HG03558 (cell line): Measurements from ENCODE around the gene GNG2.

Experiments
- ATAC-seq: cut with Tn5 transposase; IDR thresholded peaks from one replicate; pipeline ENCODE4 v1.9.1; 2021; ENCODE audit warnings: moderate number of reproducible peaks; ENCODE audit not compliant: unreplicated experiment; ENCODE audit errors: extremely low read depth

GNG2 gene

GRCh38 chr14:51938137-51938536 is 77.7 kb downstream of the GNG2 start:
- no peak for ATAC-seq

DNA sequence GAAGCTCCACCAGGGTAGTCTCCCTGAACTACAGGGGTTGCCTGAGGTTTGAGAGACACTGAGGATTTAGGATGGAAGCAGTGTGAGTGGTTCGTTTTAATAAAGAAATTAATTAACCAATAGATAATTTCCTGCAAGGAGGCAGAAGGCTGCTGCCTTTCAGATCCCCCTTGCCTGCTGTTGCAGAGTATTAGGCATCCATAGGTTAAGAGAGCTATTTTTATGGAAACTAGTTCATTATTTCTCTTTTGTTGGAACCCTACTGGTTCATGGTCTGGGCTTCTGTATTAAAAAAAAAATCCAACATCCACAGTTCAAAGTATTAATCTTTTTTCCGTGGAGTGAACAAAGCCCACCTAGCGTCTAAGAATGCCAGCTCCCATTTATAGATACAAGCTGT is 78.4 kb downstream of the GNG2 start:
- no peak for ATAC-seq

DNA sequence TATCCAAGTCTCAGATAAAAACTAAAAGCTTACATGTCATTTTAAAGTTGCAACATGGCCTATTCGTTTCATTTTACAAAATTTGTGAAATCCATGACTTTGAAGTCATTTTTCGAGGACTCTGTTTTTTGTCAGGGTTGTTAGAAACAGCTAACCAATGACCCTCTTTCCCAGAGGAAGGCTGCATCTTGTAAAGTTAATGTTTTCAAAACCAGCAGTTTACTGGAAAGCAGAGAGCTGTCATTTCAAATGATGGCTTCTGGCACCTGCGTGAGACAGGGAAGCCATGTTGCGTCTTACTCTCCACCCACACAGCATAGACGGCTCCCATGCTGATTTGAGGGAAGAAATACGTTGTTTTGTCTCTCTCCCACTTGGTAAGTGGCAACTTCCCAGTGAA is 78.8 kb downstream of the GNG2 start:
- no peak for ATAC-seq

- no peak for ATAC-seq
Observed at GRCh38 chr14:51939755-51940301, 79.4 kb downstream of the GNG2 start.

GRCh38 chr14:51942971-51943370 is 82.6 kb downstream of the GNG2 start:
- ATAC-seq = no peak

DNA sequence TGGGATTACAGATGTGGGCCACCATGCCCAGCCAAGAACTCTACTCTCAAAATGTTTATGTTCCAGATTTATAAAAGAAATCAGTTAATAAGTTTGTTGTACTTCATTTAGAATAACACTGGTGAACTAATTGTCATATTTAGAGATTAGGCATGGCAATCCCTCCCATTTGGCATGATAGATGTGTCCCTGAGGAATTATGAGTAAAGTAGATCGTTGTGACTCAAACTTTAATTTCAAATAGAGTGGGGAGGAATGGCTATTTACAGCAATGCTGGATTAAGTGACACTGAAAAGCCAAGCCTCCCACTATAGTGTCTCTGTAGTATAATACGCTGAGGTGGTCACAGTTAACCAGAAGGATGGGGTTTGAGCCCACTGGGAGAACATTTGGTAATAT is 89.6 kb downstream of the GNG2 start:
- no peak for ATAC-seq

DNA sequence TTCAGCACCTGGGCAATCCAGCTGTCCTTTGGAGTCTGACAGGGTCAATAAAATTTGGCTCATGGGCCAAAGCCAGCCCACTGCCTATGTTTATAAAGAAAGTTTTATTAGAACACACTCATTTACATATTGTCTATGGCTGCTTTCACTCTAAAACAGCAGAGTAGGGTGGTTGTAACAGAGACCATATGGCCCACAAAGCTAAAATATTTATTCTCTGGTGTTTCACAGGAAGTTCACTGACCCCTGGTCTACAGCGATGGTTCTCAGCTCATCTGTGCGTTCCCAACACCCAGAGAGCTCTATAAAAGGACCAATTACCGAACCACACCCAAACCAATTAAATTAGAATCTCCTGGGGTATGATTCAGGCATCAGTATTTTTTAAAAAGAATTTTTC is 91.2 kb downstream of the GNG2 start:
- no peak for ATAC-seq

GRCh38 chr14:51954031-51954430 is 93.6 kb downstream of the GNG2 start:
- ATAC-seq = no peak

DNA sequence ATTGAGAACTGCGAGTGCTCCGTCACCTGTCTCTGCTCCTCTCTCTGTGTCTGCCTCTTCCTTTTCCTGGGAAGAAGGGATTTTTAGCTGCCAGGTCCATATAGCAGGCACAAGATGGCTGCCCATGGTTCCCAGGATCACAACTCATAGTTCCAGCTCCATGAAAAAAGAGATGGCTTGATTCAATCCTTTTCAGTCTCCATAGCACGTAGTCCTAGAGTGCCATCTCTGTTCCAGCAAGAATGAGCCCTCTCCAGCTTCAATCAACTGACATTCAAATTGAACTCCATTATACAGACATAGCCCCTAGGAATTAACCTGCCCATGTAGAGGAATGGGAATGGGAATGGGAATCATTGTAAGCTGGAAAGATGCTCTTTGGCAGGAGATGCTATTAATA is 94.2 kb downstream of the GNG2 start:
- ATAC-seq = no peak

DNA sequence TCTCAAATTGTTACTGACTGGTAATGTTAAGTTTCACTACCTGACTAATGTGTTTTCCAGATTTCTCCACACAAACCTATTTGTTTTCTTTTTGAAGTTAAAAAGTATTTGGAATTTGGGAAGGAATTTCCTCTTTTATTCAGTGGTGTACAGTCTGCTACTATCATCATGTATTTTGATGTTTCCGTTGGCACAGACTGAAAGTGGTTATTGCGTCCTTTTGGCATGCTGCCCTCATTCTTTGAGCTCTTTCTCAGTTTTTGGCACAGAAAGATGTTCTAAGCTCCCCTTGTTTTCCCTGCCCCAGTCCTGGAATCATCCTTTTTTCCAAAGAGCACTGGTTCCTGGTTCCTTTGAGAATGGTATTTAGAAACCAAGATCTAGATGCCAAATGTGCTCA is 97.5 kb downstream of the GNG2 start:
- no peak for ATAC-seq

- ATAC-seq = no peak
Observed at GRCh38 chr14:51959928-51960327, 99.5 kb downstream of the GNG2 start.

DNA sequence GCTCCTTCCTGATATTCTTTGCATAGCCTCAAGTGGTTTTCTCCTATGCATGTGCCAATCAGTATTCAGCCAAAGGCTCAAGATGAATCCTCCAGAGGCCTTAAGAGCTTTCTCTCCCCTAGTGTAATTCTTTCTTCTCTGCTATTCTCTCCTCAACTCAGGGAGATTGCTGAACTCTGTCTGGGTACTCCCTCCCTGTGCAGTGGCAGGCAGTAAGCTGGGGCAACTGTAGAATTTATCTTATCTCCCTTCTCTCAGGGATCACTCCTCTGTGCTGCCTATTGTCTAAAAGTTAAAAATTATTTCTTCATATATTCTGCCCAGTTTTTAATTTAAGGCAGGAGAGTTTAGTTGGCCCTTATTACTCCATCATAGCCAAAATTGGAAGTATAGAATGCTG is 100.5 kb downstream of the GNG2 start:
- ATAC-seq = no peak

- no peak for ATAC-seq
Observed at GRCh38 chr14:51962711-51963110, 102.3 kb downstream of the GNG2 start.

DNA sequence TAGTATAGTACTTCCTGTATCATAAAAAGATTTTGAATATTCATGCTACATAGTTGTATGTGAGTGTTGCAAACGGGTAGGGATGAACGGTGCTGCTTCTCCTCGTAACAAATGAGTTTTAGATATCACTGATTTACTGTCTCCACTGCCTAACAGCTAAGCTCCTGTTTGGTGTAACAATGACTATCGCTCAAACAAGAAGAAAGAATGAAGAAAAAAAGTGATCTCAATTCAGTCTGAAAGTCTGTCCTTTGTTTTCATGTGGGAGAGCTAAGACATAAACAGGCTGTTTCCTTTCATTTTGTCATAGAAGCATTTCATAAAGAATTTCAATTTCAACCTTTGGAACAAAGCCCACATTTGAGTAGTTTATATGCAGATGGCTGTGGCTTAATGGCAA is 102.9 kb downstream of the GNG2 start:
- no peak for ATAC-seq

- ATAC-seq = no peak
Observed at GRCh38 chr14:51967521-51967920, 107.1 kb downstream of the GNG2 start.

DNA sequence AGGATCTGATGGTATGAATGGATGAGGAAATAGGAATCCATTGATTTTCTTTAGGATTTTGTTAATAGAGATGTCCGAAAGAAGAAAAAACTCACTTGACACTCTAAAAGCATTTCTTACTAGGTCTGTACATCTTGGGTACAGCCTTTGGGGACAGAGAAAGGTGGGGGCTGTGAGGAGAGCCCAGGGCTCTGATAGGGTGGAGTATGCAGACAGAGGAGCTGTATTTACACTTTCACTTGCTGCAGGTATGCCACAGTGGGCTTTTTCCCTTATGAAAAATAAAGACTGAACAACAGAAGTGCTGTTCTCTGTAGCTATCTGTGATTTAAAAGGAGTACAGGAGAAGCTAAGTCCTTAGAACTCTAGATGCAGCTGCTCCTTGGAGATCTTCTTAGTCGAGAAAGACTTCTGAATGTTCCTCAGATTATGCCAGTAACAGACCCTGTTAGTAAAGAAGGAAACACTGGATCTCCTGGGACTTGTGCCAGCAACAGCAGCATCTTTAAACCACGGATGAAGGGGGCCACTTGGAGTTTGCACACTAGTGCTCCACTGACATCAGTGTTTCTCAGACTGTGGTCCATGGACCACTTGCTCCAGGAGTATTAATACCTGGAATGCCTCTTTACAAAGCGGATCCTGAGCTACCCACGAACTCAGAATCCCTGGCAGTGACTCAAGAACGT is 109.6 kb downstream of the GNG2 start:
- no peak for ATAC-seq

DNA sequence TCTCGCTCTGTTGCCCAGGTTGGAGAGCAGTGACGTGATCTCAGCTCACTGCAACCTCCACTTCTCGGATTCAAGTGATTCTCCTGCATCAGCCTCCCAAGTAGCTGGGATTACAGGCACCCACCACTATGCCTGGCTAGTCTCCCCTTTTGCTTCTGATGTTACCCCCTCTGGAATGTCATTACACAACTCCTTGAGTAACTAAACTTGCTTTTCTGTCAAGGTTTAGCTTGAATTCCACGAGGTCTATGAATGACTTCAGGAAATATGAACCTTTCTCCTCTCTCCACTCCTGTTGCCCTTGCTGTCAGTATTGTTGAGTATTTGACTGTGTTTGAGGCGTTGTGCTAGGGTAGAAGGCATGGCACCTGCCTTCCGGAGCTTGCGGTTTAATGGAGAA is 112.2 kb downstream of the GNG2 start:
- no peak for ATAC-seq

DNA sequence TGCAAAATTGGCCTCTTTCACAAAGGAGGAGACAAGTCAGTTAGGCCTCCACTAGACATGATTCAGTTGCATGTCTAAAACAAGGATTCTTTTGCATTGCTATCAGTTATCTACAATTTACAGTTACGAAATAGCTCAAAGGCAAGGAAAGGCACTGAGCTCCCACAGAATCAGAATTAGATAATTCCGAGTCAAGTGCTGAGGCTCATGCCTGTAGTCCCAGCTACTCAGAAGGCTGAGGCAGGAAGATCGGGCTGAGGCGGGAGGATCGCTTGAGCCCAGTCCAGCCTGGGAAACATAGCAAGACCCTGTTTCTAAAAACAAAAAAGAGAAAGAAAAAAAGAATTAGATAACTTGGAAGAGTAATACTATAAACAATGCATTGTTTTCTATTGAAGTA is 116.7 kb downstream of the GNG2 start:
- no peak for ATAC-seq

DNA sequence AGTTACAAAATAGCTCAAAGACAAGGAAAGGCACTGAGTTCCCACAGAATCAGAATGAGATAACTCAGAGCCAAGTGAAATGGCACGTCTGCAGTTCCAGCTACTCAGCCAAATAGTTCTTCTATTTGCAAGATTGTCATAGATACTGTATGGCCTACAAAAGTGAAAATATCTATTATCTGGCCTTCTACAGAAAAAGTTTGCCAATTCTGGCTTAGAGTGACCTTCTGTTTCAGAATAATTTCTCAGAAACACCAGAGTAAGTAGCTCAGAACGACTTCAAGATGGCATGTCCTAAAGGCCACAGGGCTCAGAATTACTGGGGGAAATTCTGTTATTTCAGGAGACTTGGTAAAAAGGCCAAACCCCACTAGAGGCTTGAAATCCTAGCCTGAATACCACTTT is 118.3 kb downstream of the GNG2 start:
- ATAC-seq = no peak

DNA sequence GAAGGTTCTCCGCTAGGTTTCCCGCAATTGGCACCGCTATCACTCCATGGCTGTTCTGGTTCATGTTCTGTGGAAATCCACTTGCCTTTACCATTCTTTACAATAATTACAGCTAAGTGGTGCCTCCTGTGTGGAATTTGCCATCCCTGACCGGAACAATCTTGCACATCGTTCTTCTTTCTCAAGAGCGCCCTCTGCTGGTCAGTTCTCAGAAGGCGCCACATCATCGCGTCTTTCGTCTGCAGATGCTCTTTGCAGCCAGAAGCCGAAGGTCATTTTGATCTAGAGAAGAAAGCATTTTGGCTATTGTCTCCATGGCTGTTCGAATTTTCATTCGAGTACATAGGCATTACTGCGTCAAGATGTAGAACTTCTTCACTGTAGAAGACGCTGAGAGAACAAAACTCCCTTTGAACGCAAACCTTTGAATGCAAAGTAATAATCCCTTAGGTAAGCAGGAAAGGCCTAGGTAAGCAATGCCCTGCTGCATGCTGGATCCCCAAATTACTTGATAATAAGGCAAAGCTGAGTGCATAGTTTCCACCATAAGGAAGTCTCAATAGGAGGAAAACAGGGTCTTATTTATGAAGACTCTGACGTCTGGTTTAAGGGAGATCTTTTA is 118.8 kb downstream of the GNG2 start:
- ATAC-seq = no peak

DNA sequence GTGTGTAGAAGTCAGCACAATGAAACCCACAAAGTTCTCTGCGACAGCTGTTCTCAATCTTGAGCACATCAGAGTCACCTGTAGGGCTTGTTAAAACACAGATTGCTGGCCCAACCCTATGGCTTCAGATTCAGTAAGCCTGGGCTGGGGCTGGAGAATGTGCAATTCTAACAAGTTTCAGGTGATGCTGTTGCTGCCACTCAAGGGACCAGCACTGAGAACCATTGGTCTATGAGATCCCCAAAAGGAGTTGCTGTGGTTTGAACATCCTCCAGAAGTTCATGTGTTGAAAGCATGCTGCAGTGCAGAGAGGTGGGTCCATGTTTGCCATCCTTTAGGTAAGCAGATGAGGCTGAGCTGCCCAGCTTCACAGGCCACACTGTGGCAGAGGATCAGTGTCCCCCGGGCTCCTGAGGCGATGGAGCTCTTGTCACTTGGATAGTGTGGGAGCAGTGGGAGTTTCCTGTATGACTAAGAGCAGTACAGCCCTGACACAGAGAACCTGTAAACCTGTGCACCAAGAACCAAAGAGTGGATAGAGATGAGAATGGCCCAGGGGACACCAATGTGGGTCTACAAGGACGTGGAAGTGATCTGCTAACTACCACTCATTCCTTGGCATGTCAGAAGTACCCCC is 120.9 kb downstream of the GNG2 start:
- ATAC-seq = no peak

DNA sequence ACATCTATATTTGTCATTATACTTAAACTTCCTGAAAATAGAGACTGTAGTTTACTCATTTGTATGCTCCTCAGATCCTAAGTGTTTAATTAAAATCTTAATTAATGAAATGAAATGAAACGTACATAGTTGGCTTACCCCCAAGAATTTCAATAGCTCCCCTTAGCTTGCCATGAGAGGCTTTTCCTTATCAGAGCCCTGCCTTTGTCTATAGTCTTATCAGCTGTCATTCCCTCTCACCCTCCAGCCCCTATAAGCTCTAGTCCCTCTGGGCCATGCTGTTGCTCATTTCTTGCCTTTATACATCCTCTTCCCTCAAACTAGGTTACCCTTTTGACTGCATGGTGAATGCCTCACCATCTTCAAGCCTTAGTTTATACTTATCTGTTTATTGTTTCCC is 127.8 kb downstream of the GNG2 start:
- ATAC-seq = no peak
